K562 (cell line): Measurements from ENCODE around the gene VWC2L. TPM values are rescaled to one million over a fixed set of nuclear protein-coding genes. Genes with fewer than 3 reads are reported as not detected.

ENCODE experiments used
- ATAC-seq: fragments of 200-7000 bp; cut with Tn5 transposase; 3 replicates; pipeline ENCODE4 v1.9.1; 2020; ENCODE audit warnings: moderate library complexity
- BruUV-seq: library from RNA; stranded (reverse); fragments of 400-500 nt; replicated peaks from 2 replicates; lab custom pipeline; 2021; lab: Mats Ljungman, UMichigan
- CTCF ChIA-PET: fragments of 300-600 bp; formaldehyde crosslinking; extraction: SDS; loops from one replicate; lab custom pipeline; 2021; ENCODE audit warnings: low intra/inter-chr PET ratio; lab: Yijun Ruan, JAX
- POLR2A ChIA-PET: fragments of 300-600, 350-650 bp; sonication (Branson Sonifier 250); formaldehyde crosslinking; extraction: SDS; loops from one replicate; lab custom pipeline; 2021; ENCODE audit warnings: antibody characterized with exemption, inconsistent platforms; lab: Yijun Ruan, JAX
- DNase-seq, 4 experiments: peaks; one replicate each; pipeline versions ENCODE4 v3.0.0 to v3.0.0-alpha.2; 2011 to 2018; ENCODE audit warnings: low spot score in 3 of 4, mixed read lengths in 3 of 4; ENCODE audit errors: extremely low read depth in 1 of 4
- FAIRE-seq: peaks from 2 replicates; lab custom pipeline; 2011; peaks lifted over from hg19 to GRCh38; lab: Jason Lieb, UNC
- H2AFZ ChIP-seq: 2 replicates; pipeline ENCODE4 v1.6.0; 2011; ENCODE audit warnings: low read depth, low read length, control low read depth, inconsistent platforms
- H3K27ac ChIP-seq: fragments of 200-600 bp; 3 replicates; pipeline ENCODE4 v1.8.0; 2011; ENCODE audit warnings: low read depth, mild to moderate bottlenecking, control low read depth, inconsistent platforms, low read length, moderate library complexity, mixed read lengths; ENCODE audit errors: extremely low read depth
- H3K27me3 ChIP-seq, 2 experiments: fragments of 300-600 bp in 1 of 2; 2 replicates in 1 of 2; 3 replicates in 1 of 2; pipeline versions ENCODE4 v1.6.0 to v1.8.0; 2011; ENCODE audit warnings: inconsistent platforms in 2 of 2, low read length in 2 of 2, mild to moderate bottlenecking in 1 of 2, mixed read lengths in 1 of 2, moderate library complexity in 1 of 2; ENCODE audit not compliant: control insufficient read depth in 2 of 2, insufficient read depth in 2 of 2
- H3K36me3 ChIP-seq: fragments of 300-600 bp; 3 replicates; pipeline ENCODE4 v1.8.0; 2011; ENCODE audit warnings: mild to moderate bottlenecking, low read length, inconsistent platforms; ENCODE audit not compliant: control insufficient read depth, insufficient read depth
- H3K4me1 ChIP-seq, 2 experiments: fragments of 200-600 bp in 1 of 2; replicated peaks in 1 of 2; 2 replicates in 1 of 2; 3 replicates in 1 of 2; pipeline versions ENCODE4 v1.5.1 to v1.8.0; 2011; ENCODE audit warnings: inconsistent platforms in 2 of 2, low read length in 2 of 2, mild to moderate bottlenecking in 1 of 2, mixed read lengths in 1 of 2, moderate library complexity in 1 of 2; ENCODE audit not compliant: control insufficient read depth in 2 of 2, insufficient read depth in 2 of 2
- H3K4me2 ChIP-seq: 2 replicates; pipeline ENCODE4 v1.6.1; 2011; ENCODE audit warnings: low read length, control low read depth, inconsistent platforms, mixed read lengths; ENCODE audit not compliant: insufficient read depth
- H3K4me3 ChIP-seq: fragments of 200-600 bp; sonication (generic), shearing (Covaris generic); 2 replicates; pipeline ENCODE4 v1.5.1; 2016; ENCODE audit warnings: control low read depth, inconsistent platforms
- H3K79me2 ChIP-seq: fragments of 200-600 bp; 3 replicates; pipeline ENCODE4 v1.8.0; 2011; ENCODE audit warnings: low read length, inconsistent platforms; ENCODE audit not compliant: control insufficient read depth, insufficient read depth
- H3K9ac ChIP-seq, 2 experiments: 2 replicates each; pipeline versions ENCODE4 v1.6.0 to v1.6.1; 2011; ENCODE audit warnings: low read depth in 2 of 2, low read length in 2 of 2, control low read depth in 1 of 2, inconsistent platforms in 1 of 2, mild to moderate bottlenecking in 1 of 2, mixed read lengths in 1 of 2; ENCODE audit not compliant: insufficient read depth in 1 of 2
- H3K9me1 ChIP-seq: one replicate; pipeline ENCODE4 v1.6.0; 2011; ENCODE audit warnings: inconsistent platforms, mild to moderate bottlenecking, low read length, moderate library complexity; ENCODE audit not compliant: control insufficient read depth, insufficient read depth
- H3K9me3 ChIP-seq: replicated peaks from 2 replicates; pipeline ENCODE4 v1.5.1; 2011; ENCODE audit warnings: low read depth, low read length, inconsistent platforms; ENCODE audit not compliant: control insufficient read depth, insufficient read depth
- H4K20me1 ChIP-seq: replicated peaks from 2 replicates; pipeline ENCODE4 v1.6.1; 2011; ENCODE audit warnings: low read length, inconsistent platforms, mixed read lengths; ENCODE audit not compliant: control insufficient read depth, insufficient read depth
- BDP1 ChIP-seq: IDR thresholded peaks from 3 replicates; pipeline ENCODE4 v1.6.1; 2011; ENCODE audit not compliant: insufficient read length, insufficient read depth
- CBX1 ChIP-seq: sonication (generic); IDR thresholded peaks from 2 replicates; pipeline ENCODE4 v1.6.1; 2016; ENCODE audit warnings: antibody characterized with exemption, low read depth, mild to moderate bottlenecking
- CHD2 ChIP-seq: IDR thresholded peaks from 2 replicates; pipeline ENCODE4 v1.6.1; 2011; ENCODE audit warnings: low read depth, low read length
- GABPB1 ChIP-seq: sonication (generic); formaldehyde crosslinking; IDR thresholded peaks from 2 replicates; pipeline ENCODE4 v1.8.0; 2022; ENCODE audit warnings: mild to moderate bottlenecking, missing genetic modification reagents
- MTA3 ChIP-seq: fragments of 450-650 bp; formaldehyde crosslinking; IDR thresholded peaks from 2 replicates; pipeline ENCODE4 v1.6.1; 2017; ENCODE audit warnings: mild to moderate bottlenecking, borderline replicate concordance
- PATZ1 ChIP-seq: fragments of 250-450 bp; sonication (Bioruptor Pico); IDR thresholded peaks from 2 replicates; pipeline ENCODE4 v1.5.0; 2020; ENCODE audit warnings: mild to moderate bottlenecking, borderline replicate concordance
- POLR3A ChIP-seq: IDR thresholded peaks from 2 replicates; pipeline ENCODE4 v1.6.1; 2011; ENCODE audit warnings: borderline replicate concordance, mild to moderate bottlenecking, moderate library complexity; ENCODE audit not compliant: insufficient read length, insufficient read depth; ENCODE audit errors: extremely low read depth
- SAFB2 ChIP-seq: fragments of 200-400 bp; formaldehyde crosslinking; IDR thresholded peaks from 2 replicates; pipeline ENCODE4 v1.6.1; 2018; ENCODE audit warnings: borderline replicate concordance, low read length, low read depth, moderate library complexity; ENCODE audit not compliant: severe bottlenecking
- SNIP1 ChIP-seq: fragments of 450-650 bp; IDR thresholded peaks from 2 replicates; pipeline ENCODE4 v1.7.1; 2017; ENCODE audit warnings: low read depth, mild to moderate bottlenecking
- ZNF551 ChIP-seq: fragments of 250-450 bp; sonication (Bioruptor Pico); IDR thresholded peaks from 2 replicates; pipeline ENCODE4 v1.5.0; 2021; ENCODE audit warnings: mild to moderate bottlenecking, moderate library complexity
- WGBS: fragments of 100-300 bp; shearing (Covaris generic); methylation state at CpG from one replicate; pipeline ENCODE4 v1.1.6; 2016; ENCODE audit warnings: low coverage, mixed read lengths; ENCODE audit not compliant: insufficient coverage; ENCODE audit errors: missing lambda C conversion rate; 5-methylcytosine and 5-hydroxymethylcytosine counted together
- in situ Hi-C: fragments of 300-500 bp; cut with MboI; formaldehyde crosslinking; loops from 4 replicates; pipeline ENCODE4 v1.15.0; 2018; ENCODE audit warnings: inconsistent platforms, mixed read lengths
- intact Hi-C: fragments of 100-400 bp; cut with micrococcal nuclease; formaldehyde crosslinking; loops from 2 replicates; pipeline ENCODE4 v1.14.2; 2022
- polyA plus RNA-seq, 8 experiments: library from polyadenylated mRNA; depleted of rRNA in 4 of 8; stranded (reverse) in 5 of 8; unstranded in 3 of 8; fragments of >200 nt; fragmentation: Nextera tagmentation in 2 of 8; fragmentation: Illumina TruSeq in 1 of 8; extraction: Ambion mirVana in 2 of 8; extraction: Trizol in 1 of 8; gene quantifications; 2 replicates each; pipeline versions ENCODE4 v1.2.1 to v1.2.3, GENCODE V29; 2011 to 2014; ENCODE audit warnings: inconsistent platforms in 1 of 8, missing spikeins in 1 of 8
- total RNA-seq, 7 experiments: library from RNA; depleted of rRNA in 6 of 7; stranded (reverse); fragments of >200 nt in 6 of 7; fragmentation: Illumina TruSeq in 2 of 7; extraction: Trizol in 2 of 7; gene quantifications; 2 replicates each; pipeline versions ENCODE4 v1.2.1 to v1.2.3, GENCODE V29; 2011 to 2021; ENCODE audit warnings: low replicate concordance in 1 of 7

VWC2L gene
- total and polyA plus RNA-seq, 9 of the 15 experiments (the other 6 are each of a cell fraction or from before 2014, with no cell fraction given) = not detected

- TF ChIP-seq CBX1 (no peak), CHD2 (no peak), ZNF551 (CRISPR knock-in tag) (no peak), PATZ1 (CRISPR knock-in tag) (no peak), POLR3A (no peak), BDP1 (no peak)
Measured at GRCh38 chr2:214503568-214503967, 92.7 kb downstream of the VWC2L start (continued).

- Histone ChIP-seq H2AFZ (no peak overlapping the region), H3K27me3 (no peaks in the 10 kb centered on the region), H3K4me3 (no peak overlapping the region), H3K36me3 (no peaks in the 10 kb centered on the region), H3K4me2 (no peak overlapping the region), H4K20me1 (no peaks in the 10 kb centered on the region), H3K79me2 (no peaks in the 10 kb centered on the region), H3K27ac (no peak overlapping the region), H3K9me1 (no peaks in the 10 kb centered on the region), H3K9me3 (no peaks in the 10 kb centered on the region), H3K4me1 (no peaks in the 10 kb centered on the region), H3K9ac (no peak overlapping the region)
- no TSS peak for BruUV-seq
- no peak for ATAC-seq
- POLR2A ChIA-PET = no interaction called here
- no peak for FAIRE-seq
- intact Hi-C loops (no loop called here), in situ Hi-C loops (no loop called here)
- WGBS = 1% methylated on average over 8 of the region's 8 CpGs
- no peak for DNase-seq
- TF ChIP-seq POLR3A = no peak
- TF ChIP-seq GABPB1 = no peak
- TF ChIP-seq MTA3 = no peak
- no peak for TF ChIP-seq SAFB2
- no peak for TF ChIP-seq SNIP1
- CTCF ChIA-PET = no interaction called here
Measured at GRCh38 chr2:214504599-214505376, 93.9 kb downstream of the VWC2L start.
